HUDEP-2 (cell line): ENCODE measurements around the gene PLEKHA8.

ENCODE experiments used
- DNase-seq, 76 experiments: peaks; one replicate each; lab custom pipeline; 2025; ENCODE audit not compliant: unreplicated experiment in 76 of 76; lab: John Stamatoyannopoulos, UW

PLEKHA8 gene

GRCh38 chr7:30164567-30164966 is 136.4 kb downstream of the PLEKHA8 start:
- DNase-seq = peak in 18 of 76 experiments; percentile 14 to 49 (median 32)

GRCh38 chr7:30165590-30165989 is 137.4 kb downstream of the PLEKHA8 start:
- no peak for DNase-seq

DNA sequence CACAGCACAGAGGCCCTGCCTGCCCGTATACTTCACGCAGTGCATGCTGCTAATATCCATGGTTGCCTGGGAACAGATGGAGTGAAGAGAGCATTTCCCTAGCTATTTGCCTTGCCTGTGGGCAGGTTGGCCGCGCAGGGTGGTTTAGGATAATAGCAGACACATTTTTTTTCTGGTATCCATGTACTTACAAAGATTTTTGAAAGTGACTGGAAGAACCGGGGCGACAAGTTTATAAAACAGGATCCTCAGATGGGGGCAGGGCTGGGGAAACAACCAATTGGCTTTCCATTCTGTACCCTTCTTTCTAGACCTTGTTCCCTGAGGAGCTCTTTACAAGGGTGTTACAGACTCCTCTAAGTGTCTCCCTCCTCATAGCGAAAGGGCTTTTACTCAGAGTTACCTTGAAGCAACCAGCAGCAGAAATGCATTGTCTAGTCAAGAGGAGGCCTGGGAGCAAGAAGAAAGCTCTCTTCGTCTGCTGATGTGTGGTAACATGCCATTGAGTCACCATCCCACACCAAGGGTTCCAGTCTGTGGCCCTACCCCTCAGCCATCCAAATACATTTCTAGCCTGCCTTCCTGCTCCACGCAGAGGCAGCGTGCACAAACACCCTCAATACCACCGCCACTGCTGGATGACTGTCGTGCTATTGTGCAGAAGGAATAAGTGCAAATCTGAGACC is 138.1 kb downstream of the PLEKHA8 start:
- no peak for DNase-seq

GRCh38 chr7:30166841-30167235 is 138.6 kb downstream of the PLEKHA8 start:
- DNase-seq = no peak

DNA sequence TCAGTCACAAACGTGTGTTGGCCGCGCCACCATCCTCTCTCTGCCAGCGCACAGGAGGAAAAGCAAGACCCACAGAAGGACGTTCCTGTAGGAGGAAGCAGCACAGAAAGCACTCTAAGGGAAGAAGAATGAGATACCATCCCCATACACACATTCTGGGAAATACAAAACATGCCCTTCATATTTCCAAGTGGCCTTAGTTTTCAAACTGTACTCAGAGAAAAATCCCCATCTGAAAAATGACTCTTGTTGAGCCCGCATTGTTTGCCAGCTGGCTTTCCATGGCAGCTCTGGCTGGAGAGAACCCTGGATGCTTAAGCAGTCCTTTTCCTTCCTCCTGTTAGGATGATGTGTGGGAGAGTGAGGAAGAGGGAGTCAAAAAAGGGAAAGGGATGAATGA is 139.7 kb downstream of the PLEKHA8 start:
- no peak for DNase-seq

- no peak for DNase-seq
Observed at GRCh38 chr7:30168835-30169573, 140.8 kb downstream of the PLEKHA8 start.

GRCh38 chr7:30169579-30169978 is 141.4 kb downstream of the PLEKHA8 start:
- no peak for DNase-seq

GRCh38 chr7:30170476-30171205 is 142.4 kb downstream of the PLEKHA8 start:
- DNase-seq = no peak

- DNase-seq = no peak
Observed at GRCh38 chr7:30171766-30172447, 143.7 kb downstream of the PLEKHA8 start.

- no peak for DNase-seq
Observed at GRCh38 chr7:30172451-30172850, 144.2 kb downstream of the PLEKHA8 start.

DNA sequence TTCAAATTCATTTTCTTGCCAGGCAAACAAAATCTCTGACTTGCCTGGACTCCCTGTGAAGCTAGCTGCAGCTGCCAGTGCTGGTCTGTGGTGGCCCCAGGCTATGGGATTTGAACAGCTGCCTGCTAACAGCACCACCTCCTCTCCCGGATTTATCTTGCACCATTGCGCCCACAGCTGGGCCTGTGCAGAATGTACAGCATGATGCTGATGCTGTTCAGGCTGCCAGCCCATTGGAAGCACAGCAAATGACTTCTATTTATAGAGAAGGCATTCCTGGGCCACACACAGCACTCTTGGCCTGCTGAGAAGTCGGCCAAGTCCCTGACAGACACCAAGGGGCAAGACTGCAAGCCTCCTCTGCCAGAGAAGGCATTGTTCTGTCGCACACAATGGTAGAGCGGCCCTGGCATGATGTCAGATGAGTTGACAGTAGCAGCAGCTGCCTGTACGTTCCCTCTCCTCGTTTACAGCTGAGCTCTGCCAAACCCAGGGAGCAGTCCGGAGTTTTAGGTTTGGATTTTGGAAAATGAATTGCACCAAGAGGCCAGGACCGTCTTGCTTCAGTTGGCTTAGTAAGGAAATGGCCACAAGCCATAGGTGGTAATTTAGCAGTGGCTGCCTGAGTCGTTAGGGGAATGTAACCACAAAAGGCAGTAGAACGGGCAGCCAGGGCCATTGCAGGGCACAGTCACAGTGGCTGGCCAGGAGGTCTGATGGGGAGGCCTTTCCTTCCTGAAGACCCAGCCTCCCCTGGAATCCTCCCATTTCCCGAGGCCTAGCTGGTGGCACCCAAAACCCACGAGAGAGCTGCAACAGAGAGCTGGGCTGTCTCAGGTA is 145.1 kb downstream of the PLEKHA8 start:
- peak in 14 of 76 experiments; percentile 9 to 45 (median 23) for DNase-seq

DNA sequence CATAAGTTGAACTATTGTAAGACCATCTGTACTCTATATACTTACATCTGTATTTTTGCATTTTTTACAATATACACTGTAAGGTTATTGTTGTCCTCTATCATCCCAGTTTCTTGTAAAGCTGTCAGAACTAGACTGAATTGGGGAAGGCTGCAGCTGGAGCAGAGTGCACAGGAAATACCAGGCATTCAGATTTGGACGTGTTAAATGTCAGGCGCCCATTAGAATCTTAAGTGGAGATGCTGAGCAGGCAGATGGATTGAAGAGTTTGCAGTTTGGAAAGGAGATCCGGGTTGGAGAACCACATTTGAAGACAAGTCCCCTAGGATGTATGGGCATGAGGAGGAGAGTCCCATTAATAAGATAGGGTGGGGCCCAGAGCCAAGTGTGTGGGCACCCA is 147.0 kb downstream of the PLEKHA8 start:
- no peak for DNase-seq

DNA sequence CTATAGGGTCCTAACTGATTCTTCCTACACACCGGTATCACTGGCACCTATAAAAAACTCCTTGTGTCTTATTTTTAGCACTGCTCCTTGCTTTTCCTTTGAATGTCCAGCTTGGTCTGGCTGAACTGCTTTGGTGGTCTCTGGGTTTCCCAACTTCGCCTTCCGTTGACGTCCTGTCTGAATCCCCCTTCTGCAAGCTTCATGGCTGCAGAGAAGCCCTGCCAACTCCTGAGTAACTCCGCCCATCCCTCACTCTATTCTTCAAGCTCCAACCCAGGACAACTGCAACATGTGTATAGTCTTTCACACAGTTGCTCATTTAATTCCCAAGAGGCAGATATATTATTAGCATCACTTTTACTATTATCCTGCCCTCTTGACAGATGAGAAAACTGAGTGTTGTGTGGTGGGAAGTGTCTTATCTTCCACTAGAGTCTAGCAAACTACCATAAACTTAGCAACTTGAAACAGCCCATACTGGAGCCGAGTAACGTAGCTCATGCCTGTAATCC is 147.5 kb downstream of the PLEKHA8 start:
- no peak for DNase-seq

GRCh38 chr7:30176463-30177109 is 148.4 kb downstream of the PLEKHA8 start:
- DNase-seq = peak in 22 of 76 experiments; percentile 7 to 58 (median 22)

GRCh38 chr7:30177186-30177585 is 149.0 kb downstream of the PLEKHA8 start:
- DNase-seq = no peak

- DNase-seq = no peak
Observed at GRCh38 chr7:30177965-30178364, 149.8 kb downstream of the PLEKHA8 start.

- DNase-seq = no peak
Observed at GRCh38 chr7:30178748-30179436, 150.7 kb downstream of the PLEKHA8 start.
